K562 (cell line): ENCODE results near the gene CREB5. TPM values are rescaled to one million over a fixed set of nuclear protein-coding genes. Genes with fewer than 3 reads are reported as not detected.
A peak's percentile ranks its signal among the peaks of the same experiment; 100 is the strongest.

Experiments used
- ATAC-seq: fragments of 200-7000 bp; cut with Tn5 transposase; 3 replicates; pipeline ENCODE4 v1.9.1; 2020; ENCODE audit warnings: moderate library complexity
- BruUV-seq: library from RNA; stranded (reverse); fragments of 400-500 nt; replicated peaks from 2 replicates; lab custom pipeline; 2021; lab: Mats Ljungman, UMichigan
- CTCF ChIA-PET: fragments of 300-600 bp; formaldehyde crosslinking; extraction: SDS; loops from one replicate; lab custom pipeline; 2021; ENCODE audit warnings: low intra/inter-chr PET ratio; lab: Yijun Ruan, JAX
- POLR2A ChIA-PET: fragments of 300-600, 350-650 bp; sonication (Branson Sonifier 250); formaldehyde crosslinking; extraction: SDS; loops from one replicate; lab custom pipeline; 2021; ENCODE audit warnings: antibody characterized with exemption, inconsistent platforms; lab: Yijun Ruan, JAX
- DNase-seq, 4 experiments: peaks; one replicate each; pipeline versions ENCODE4 v3.0.0 to v3.0.0-alpha.2; 2011 to 2018; ENCODE audit warnings: low spot score in 3 of 4, mixed read lengths in 3 of 4; ENCODE audit errors: extremely low read depth in 1 of 4
- FAIRE-seq: peaks from 2 replicates; lab custom pipeline; 2011; peaks lifted over from hg19 to GRCh38; lab: Jason Lieb, UNC
- H2AFZ ChIP-seq: 2 replicates; pipeline ENCODE4 v1.6.0; 2011; ENCODE audit warnings: low read depth, low read length, control low read depth, inconsistent platforms
- H3K27ac ChIP-seq: fragments of 200-600 bp; 3 replicates; pipeline ENCODE4 v1.8.0; 2011; ENCODE audit warnings: low read depth, mild to moderate bottlenecking, control low read depth, inconsistent platforms, low read length, moderate library complexity, mixed read lengths; ENCODE audit errors: extremely low read depth
- H3K27me3 ChIP-seq, 2 experiments: fragments of 300-600 bp in 1 of 2; 2 replicates in 1 of 2; 3 replicates in 1 of 2; pipeline versions ENCODE4 v1.6.0 to v1.8.0; 2011; ENCODE audit warnings: inconsistent platforms in 2 of 2, low read length in 2 of 2, mild to moderate bottlenecking in 1 of 2, mixed read lengths in 1 of 2, moderate library complexity in 1 of 2; ENCODE audit not compliant: control insufficient read depth in 2 of 2, insufficient read depth in 2 of 2
- H3K36me3 ChIP-seq: fragments of 300-600 bp; 3 replicates; pipeline ENCODE4 v1.8.0; 2011; ENCODE audit warnings: mild to moderate bottlenecking, low read length, inconsistent platforms; ENCODE audit not compliant: control insufficient read depth, insufficient read depth
- H3K4me1 ChIP-seq, 2 experiments: fragments of 200-600 bp in 1 of 2; replicated peaks in 1 of 2; 2 replicates in 1 of 2; 3 replicates in 1 of 2; pipeline versions ENCODE4 v1.5.1 to v1.8.0; 2011; ENCODE audit warnings: inconsistent platforms in 2 of 2, low read length in 2 of 2, mild to moderate bottlenecking in 1 of 2, mixed read lengths in 1 of 2, moderate library complexity in 1 of 2; ENCODE audit not compliant: control insufficient read depth in 2 of 2, insufficient read depth in 2 of 2
- H3K4me2 ChIP-seq: 2 replicates; pipeline ENCODE4 v1.6.1; 2011; ENCODE audit warnings: low read length, control low read depth, inconsistent platforms, mixed read lengths; ENCODE audit not compliant: insufficient read depth
- H3K4me3 ChIP-seq: fragments of 200-600 bp; sonication (generic), shearing (Covaris generic); 2 replicates; pipeline ENCODE4 v1.5.1; 2016; ENCODE audit warnings: control low read depth, inconsistent platforms
- H3K79me2 ChIP-seq: fragments of 200-600 bp; 3 replicates; pipeline ENCODE4 v1.8.0; 2011; ENCODE audit warnings: low read length, inconsistent platforms; ENCODE audit not compliant: control insufficient read depth, insufficient read depth
- H3K9ac ChIP-seq, 2 experiments: 2 replicates each; pipeline versions ENCODE4 v1.6.0 to v1.6.1; 2011; ENCODE audit warnings: low read depth in 2 of 2, low read length in 2 of 2, control low read depth in 1 of 2, inconsistent platforms in 1 of 2, mild to moderate bottlenecking in 1 of 2, mixed read lengths in 1 of 2; ENCODE audit not compliant: insufficient read depth in 1 of 2
- H3K9me1 ChIP-seq: one replicate; pipeline ENCODE4 v1.6.0; 2011; ENCODE audit warnings: inconsistent platforms, mild to moderate bottlenecking, low read length, moderate library complexity; ENCODE audit not compliant: control insufficient read depth, insufficient read depth
- H3K9me3 ChIP-seq: replicated peaks from 2 replicates; pipeline ENCODE4 v1.5.1; 2011; ENCODE audit warnings: low read depth, low read length, inconsistent platforms; ENCODE audit not compliant: control insufficient read depth, insufficient read depth
- H4K20me1 ChIP-seq: replicated peaks from 2 replicates; pipeline ENCODE4 v1.6.1; 2011; ENCODE audit warnings: low read length, inconsistent platforms, mixed read lengths; ENCODE audit not compliant: control insufficient read depth, insufficient read depth
- C11orf30 ChIP-seq: fragments of 450-650 bp; IDR thresholded peaks from 2 replicates; pipeline ENCODE4 v1.6.1; 2016; ENCODE audit warnings: low read depth, mild to moderate bottlenecking
- CTBP1 ChIP-seq: fragments of 450-650 bp; IDR thresholded peaks from 2 replicates; pipeline ENCODE4 v1.6.1; 2016; ENCODE audit warnings: borderline replicate concordance
- MNT ChIP-seq, 2 experiments: fragments of 450-650 bp; conservative IDR thresholded peaks; 2 replicates each; pipeline ENCODE4 v1.6.1; 2017; ENCODE audit warnings: mild to moderate bottlenecking in 2 of 2, moderate library complexity in 2 of 2
- NFXL1 ChIP-seq: fragments of 450-650 bp; formaldehyde crosslinking; IDR thresholded peaks from 2 replicates; pipeline ENCODE4 v1.4.0; 2021; ENCODE audit warnings: mild to moderate bottlenecking
- NKRF ChIP-seq: fragments of 450-650 bp; IDR thresholded peaks from 2 replicates; pipeline ENCODE4 v1.6.1; 2016; ENCODE audit warnings: borderline replicate concordance
- PHB ChIP-seq: fragments of 250-450 bp; sonication (Bioruptor Pico); IDR thresholded peaks from 2 replicates; pipeline ENCODE4 v1.5.0; 2021
- SUPT5H ChIP-seq: fragments of 450-650 bp; IDR thresholded peaks from 2 replicates; pipeline ENCODE4 v1.6.1; 2016
- ZNF253 ChIP-seq: fragments of 250-450 bp; sonication (Bioruptor Pico); conservative IDR thresholded peaks from 2 replicates; pipeline ENCODE4 v1.6.1; 2021; ENCODE audit warnings: mild to moderate bottlenecking
- ZNF431 ChIP-seq: sonication (generic); formaldehyde crosslinking; IDR thresholded peaks from 2 replicates; pipeline ENCODE4 v1.8.0; 2022; ENCODE audit warnings: mild to moderate bottlenecking, missing genetic modification reagents
- ZNF512 ChIP-seq: IDR thresholded peaks from 2 replicates; pipeline ENCODE4 v1.6.1; 2016; ENCODE audit warnings: missing genetic modification characterization, missing compliant biosample characterization
- ZNF561 ChIP-seq: fragments of 450-650 bp; formaldehyde crosslinking; conservative IDR thresholded peaks from 2 replicates; pipeline ENCODE4 v1.4.0; 2020; ENCODE audit warnings: mild to moderate bottlenecking, moderate library complexity
- ZNF584 ChIP-seq: fragments of 200-800 bp; sonication (Bioruptor generic); IDR thresholded peaks from 2 replicates; pipeline ENCODE4 v1.6.1; 2016; ENCODE audit warnings: low read depth, mild to moderate bottlenecking, missing genetic modification characterization, missing compliant biosample characterization
- WGBS: fragments of 100-300 bp; shearing (Covaris generic); methylation state at CpG from one replicate; pipeline ENCODE4 v1.1.6; 2016; ENCODE audit warnings: low coverage, mixed read lengths; ENCODE audit not compliant: insufficient coverage; ENCODE audit errors: missing lambda C conversion rate; 5-methylcytosine and 5-hydroxymethylcytosine counted together
- in situ Hi-C: fragments of 300-500 bp; cut with MboI; formaldehyde crosslinking; loops from 4 replicates; pipeline ENCODE4 v1.15.0; 2018; ENCODE audit warnings: inconsistent platforms, mixed read lengths
- intact Hi-C: fragments of 100-400 bp; cut with micrococcal nuclease; formaldehyde crosslinking; loops from 2 replicates; pipeline ENCODE4 v1.14.2; 2022
- polyA plus RNA-seq, 8 experiments: library from polyadenylated mRNA; depleted of rRNA in 4 of 8; stranded (reverse) in 5 of 8; unstranded in 3 of 8; fragments of >200 nt; fragmentation: Nextera tagmentation in 2 of 8; fragmentation: Illumina TruSeq in 1 of 8; extraction: Ambion mirVana in 2 of 8; extraction: Trizol in 1 of 8; gene quantifications; 2 replicates each; pipeline versions ENCODE4 v1.2.1 to v1.2.3, GENCODE V29; 2011 to 2014; ENCODE audit warnings: inconsistent platforms in 1 of 8, missing spikeins in 1 of 8
- total RNA-seq, 7 experiments: library from RNA; depleted of rRNA in 6 of 7; stranded (reverse); fragments of >200 nt in 6 of 7; fragmentation: Illumina TruSeq in 2 of 7; extraction: Trizol in 2 of 7; gene quantifications; 2 replicates each; pipeline versions ENCODE4 v1.2.1 to v1.2.3, GENCODE V29; 2011 to 2021; ENCODE audit warnings: low replicate concordance in 1 of 7

CREB5 gene
- total and polyA plus RNA-seq, 9 of the 15 experiments (the other 6 are each of a cell fraction or from before 2014, with no cell fraction given): 0.33 to 6.4 (median 1.8) TPM

- TSS peak; percentile 79 for BruUV-seq
- FAIRE-seq (no peak), ATAC-seq (peak; percentile 38; the same call in 1 of the 3 replicates), DNase-seq (peak in 1 of 4 experiments; percentile 13)
- H3K4me3 ChIP-seq: no peak overlapping the region
- H3K4me2 ChIP-seq: no peak overlapping the region
- H3K27me3 ChIP-seq: peaks cover 0 to 24% of the 10 kb centered on the region in 2 experiments; a peak in 4 of 5 replicates
- intact Hi-C loops: no loop called here
- no peaks in the 10 kb centered on the region for H3K9me1 ChIP-seq
- POLR2A ChIA-PET: no interaction called here
- H3K36me3 ChIP-seq: no peaks in the 10 kb centered on the region
- in situ Hi-C loops: no loop called here
- no peaks in the 10 kb centered on the region for H3K4me1 ChIP-seq
- WGBS: 2% methylated on average over 11 of the region's 12 CpGs
- 0 out of 2 replicates have a peak, but pooled peaks cover 3% of the 10 kb centered on the region for H4K20me1 ChIP-seq
- CTCF ChIA-PET: no interaction called here
- H3K27ac ChIP-seq: peak overlapping the region; percentile 60; the same call in 1 of the 3 replicates
- no peaks in the 10 kb centered on the region for H3K9me3 ChIP-seq
- H3K9ac ChIP-seq: no peak overlapping the region; a peak in 1 of 4 replicates
- H2AFZ ChIP-seq: no peak overlapping the region
- peak; percentile 58 for TF ChIP-seq ZNF512
- no peak for TF ChIP-seq ZNF253 (CRISPR knock-in tag)
- H3K79me2 ChIP-seq: no peaks in the 10 kb centered on the region
Observed at GRCh38 chr7:28686418-28686800, 274.1 kb downstream of the CREB5 start.

GRCh38 chr7:28687537-28687936, 275.2 kb downstream of the CREB5 start:
- TF ChIP-seq CTBP1: no peak
- TF ChIP-seq ZNF584 (CRISPR knock-in tag): no peak
- TF ChIP-seq PHB (CRISPR knock-in tag): no peak
- no peak for TF ChIP-seq C11orf30
- TF ChIP-seq ZNF431 (CRISPR knock-in tag): no peak
- no peak for TF ChIP-seq NKRF
- TF ChIP-seq ZNF561 (CRISPR knock-in tag): no peak
- no peak for TF ChIP-seq NFXL1
- TF ChIP-seq MNT (conservative IDR thresholded peaks at IDR 0.05): no peak
- TF ChIP-seq SUPT5H: no peak
- H3K9ac ChIP-seq: no peak overlapping the region
- BruUV-seq: no TSS peak
- in situ Hi-C loops: no loop called here
- ATAC-seq: no peak
- no peak overlapping the region for H2AFZ ChIP-seq
- no peaks in the 10 kb centered on the region for H3K4me1 ChIP-seq
- H3K4me3 ChIP-seq: no peak overlapping the region
- 31% methylated on average over 4 of the region's 4 CpGs for WGBS
- CTCF ChIA-PET: no interaction called here
- H3K9me3 ChIP-seq: no peaks in the 10 kb centered on the region
- no peaks in the 10 kb centered on the region for H3K79me2 ChIP-seq
- no peak overlapping the region for H3K27ac ChIP-seq
- intact Hi-C loops: no loop called here
- DNase-seq: no peak
- peaks cover 0 to 24% of the 10 kb centered on the region in 2 experiments; a peak in 4 of 5 replicates for H3K27me3 ChIP-seq
- 0 out of 2 replicates have a peak, but pooled peaks cover 3% of the 10 kb centered on the region for H4K20me1 ChIP-seq
- FAIRE-seq: no peak
- POLR2A ChIA-PET: interaction anchor here (0.6 kb wide), 1 partner anchor 239 kb away, joined by 3 read pairs; no protein-coding TSS in a partner anchor
- no peaks in the 10 kb centered on the region for H3K9me1 ChIP-seq
- H3K36me3 ChIP-seq: no peaks in the 10 kb centered on the region
- H3K4me2 ChIP-seq: no peak overlapping the region
